ENCODE results near the gene NLN.
"Not testable (repeated sequence)": the region's sequence is repeated elsewhere in the genome, so short reads cannot be mapped to it uniquely, and the experiment has no call there.

NLN gene

GRCh38 chr5:65837139-65837538 lies 115.1 kb downstream of the NLN start:
- no peak for DNase-seq

- not testable (repeated sequence) for DNase-seq
Observed at GRCh38 chr5:65839170-65839569, 117.2 kb downstream of the NLN start.

- DNase-seq = no peak
Observed at GRCh38 chr5:65840071-65840470, 118.1 kb downstream of the NLN start.

- DNase-seq = not testable (repeated sequence)
Observed at GRCh38 chr5:65844763-65845162, 122.8 kb downstream of the NLN start.

- DNase-seq = no peak
Observed at GRCh38 chr5:65846101-65846500, 124.1 kb downstream of the NLN start.

GRCh38 chr5:65847019-65847418 lies 125.0 kb downstream of the NLN start:
- DNase-seq = not testable (repeated sequence)

- DNase-seq = not testable (repeated sequence)
Observed at GRCh38 chr5:65849918-65850317, 127.9 kb downstream of the NLN start.

- DNase-seq = no peak
Observed at GRCh38 chr5:65854925-65855324, 132.9 kb downstream of the NLN start.

GRCh38 chr5:65855766-65856315 lies 133.8 kb downstream of the NLN start:
- no peak for DNase-seq

GRCh38 chr5:65856520-65856919 lies 134.5 kb downstream of the NLN start:
- no peak for DNase-seq

- no peak for DNase-seq
Observed at GRCh38 chr5:65858316-65858715, 136.3 kb downstream of the NLN start.

GRCh38 chr5:65861830-65862241 lies 139.8 kb downstream of the NLN start:
- DNase-seq = no peak

- DNase-seq = no peak
Observed at GRCh38 chr5:65862384-65862783, 140.4 kb downstream of the NLN start.

GRCh38 chr5:65863747-65864146 lies 141.7 kb downstream of the NLN start:
- no peak for DNase-seq

GRCh38 chr5:65866837-65867521 lies 145.0 kb downstream of the NLN start:
- DNase-seq = no peak

GRCh38 chr5:65867542-65868195 lies 145.7 kb downstream of the NLN start:
- DNase-seq = no peak

- no peak for DNase-seq
Observed at GRCh38 chr5:65868509-65868908, 146.5 kb downstream of the NLN start.

- no peak for DNase-seq
Observed at GRCh38 chr5:65871182-65871581, 149.2 kb downstream of the NLN start.

GRCh38 chr5:65871776-65872175 lies 149.8 kb downstream of the NLN start:
- DNase-seq = not testable (repeated sequence)

- no peak for DNase-seq
Observed at GRCh38 chr5:65873181-65873750, 151.3 kb downstream of the NLN start.

GRCh38 chr5:65874241-65874640 lies 152.2 kb downstream of the NLN start:
- DNase-seq = no peak

GRCh38 chr5:65876496-65876895 lies 154.5 kb downstream of the NLN start:
- DNase-seq = no peak

- DNase-seq = no peak
Observed at GRCh38 chr5:65876970-65877369, 155.0 kb downstream of the NLN start.

Measured in NCI-H2227 treated with DMSO at 0.1 percent for 48 hours (cell line).